A549 (cell line): Measurements from ENCODE around the gene TMEM120B. TPM values are rescaled to one million over a fixed set of nuclear protein-coding genes. Genes with fewer than 3 reads are reported as not detected.
A peak's percentile ranks its signal among the peaks of the same experiment; 100 is the strongest.
"Not testable (repeated sequence)": the region's sequence is repeated elsewhere in the genome, so short reads cannot be mapped to it uniquely, and the experiment has no call there.

Source experiments
- ATAC-seq, 2 experiments: fragments of 200-7000 bp in 1 of 2; fragments of >200 bp in 1 of 2; cut with Nextera tagmentation in 1 of 2; cut with Tn5 transposase in 1 of 2; 3 replicates each; pipeline versions ENCODE4 v1.8.0 to v1.9.1; 2018 to 2020; ENCODE audit warnings: mild to moderate bottlenecking in 1 of 2, moderate library complexity in 1 of 2
- CTCF ChIA-PET: fragments of 300-600 bp; sonication (Branson Sonifier 250); formaldehyde crosslinking; extraction: SDS; loops from one replicate; lab custom pipeline; 2021; ENCODE audit warnings: antibody characterized with exemption, inconsistent platforms; lab: Yijun Ruan, JAX
- POLR2A ChIA-PET: fragments of 350-600 bp; formaldehyde crosslinking; extraction: SDS; loops from one replicate; lab custom pipeline; 2021; ENCODE audit warnings: antibody characterized with exemption, inconsistent platforms; lab: Yijun Ruan, JAX
- DNase-seq, 2 experiments: peaks; one replicate each; pipeline versions ENCODE4 v3.0.0 to v3.0.0-alpha.2; 2011 to 2016; ENCODE audit warnings: low read depth in 1 of 2, low spot score in 1 of 2
- FAIRE-seq: peaks from 2 replicates; lab custom pipeline; 2011; peaks lifted over from hg19 to GRCh38; lab: Jason Lieb, UNC
- H3K27ac ChIP-seq, 2 experiments: fragments of >200 bp; sonication (Bioruptor Twin); formaldehyde crosslinking; 3 replicates each; pipeline ENCODE4 v1.5.1; 2016 to 2017
- H3K4me1 ChIP-seq: fragments of >200 bp; sonication (Bioruptor Twin); formaldehyde crosslinking; 3 replicates; pipeline ENCODE4 v1.6.1; 2016
- H3K4me2 ChIP-seq: fragments of >200 bp; sonication (Bioruptor Twin); formaldehyde crosslinking; 3 replicates; pipeline ENCODE4 v1.6.1; 2016
- H3K4me3 ChIP-seq: fragments of >200 bp; sonication (Bioruptor Twin); formaldehyde crosslinking; 3 replicates; pipeline ENCODE4 v1.5.1; 2016
- H3K9me3 ChIP-seq: fragments of >200 bp; sonication (Bioruptor Twin); formaldehyde crosslinking; 3 replicates; pipeline ENCODE4 v1.6.1; 2016
- CBX8 ChIP-seq: fragments of 200-600 bp; sonication (generic); IDR thresholded peaks from 2 replicates; pipeline ENCODE4 v1.6.1; 2016
- EHF ChIP-seq: fragments of 250-450 bp; sonication (Bioruptor Pico); IDR thresholded peaks from 2 replicates; pipeline ENCODE4 v1.5.0; 2020; ENCODE audit warnings: mild to moderate bottlenecking
- EP300 ChIP-seq, 2 experiments: fragments of >200 bp; sonication (Bioruptor Twin); formaldehyde crosslinking; IDR thresholded peaks; 2 replicates in 1 of 2; 3 replicates in 1 of 2; pipeline ENCODE4 v1.6.1; 2016 to 2017
- FOSB ChIP-seq: fragments of 250-450 bp; sonication (Bioruptor Pico); IDR thresholded peaks from 2 replicates; pipeline ENCODE4 v1.5.0; 2020; ENCODE audit warnings: mild to moderate bottlenecking, moderate library complexity
- FOSL2 ChIP-seq, 2 experiments: fragments of 450-650 bp in 1 of 2; fragments of >200 bp in 1 of 2; sonication (Bioruptor Twin) in 1 of 2; formaldehyde crosslinking; IDR thresholded peaks; 2 replicates each; pipeline versions ENCODE4 v1.5.0 to v1.6.1; 2016 to 2020; ENCODE audit warnings: mild to moderate bottlenecking in 1 of 2, moderate library complexity in 1 of 2
- GATA3 ChIP-seq: IDR thresholded peaks from 2 replicates; pipeline ENCODE4 v1.6.1; 2012; ENCODE audit warnings: borderline replicate concordance
- HEYL ChIP-seq: fragments of 250-450 bp; sonication (Bioruptor Pico); IDR thresholded peaks from 2 replicates; pipeline ENCODE4 v1.8.0; 2021; ENCODE audit warnings: mild to moderate bottlenecking, moderate library complexity
- JUNB ChIP-seq: fragments of >200 bp; sonication (Bioruptor Twin); formaldehyde crosslinking; IDR thresholded peaks from 2 replicates; pipeline ENCODE4 v1.6.1; 2016
- MAFK ChIP-seq: fragments of 450-650 bp; IDR thresholded peaks from 2 replicates; pipeline ENCODE4 v1.6.1; 2014; ENCODE audit not compliant: partially characterized antibody
- MAX ChIP-seq: IDR thresholded peaks from 2 replicates; pipeline ENCODE4 v1.6.1; 2012
- NFE2L2 ChIP-seq: fragments of 150-350 bp; conservative IDR thresholded peaks from 2 replicates; pipeline ENCODE4 v1.6.1; 2014; ENCODE audit warnings: low read length
- PBX3 ChIP-seq: IDR thresholded peaks from 2 replicates; pipeline ENCODE4 v1.6.1; 2012
- PHF8 ChIP-seq: fragments of 200-600 bp; sonication (generic); IDR thresholded peaks from 2 replicates; pipeline ENCODE4 v1.6.1; 2016; ENCODE audit warnings: low read depth, mild to moderate bottlenecking, antibody characterized with exemption, moderate library complexity, borderline replicate concordance
- POLR2A ChIP-seq: IDR thresholded peaks from 2 replicates; pipeline ENCODE4 v1.6.1; 2012; ENCODE audit warnings: mild to moderate bottlenecking, low read length
- POLR2AphosphoS2 ChIP-seq: conservative IDR thresholded peaks from 2 replicates; pipeline ENCODE4 v1.6.1; 2012; ENCODE audit warnings: low read length, improper control_type of control experiment, inconsistent platforms
- RCOR1 ChIP-seq: fragments of 150-350 bp; IDR thresholded peaks from 2 replicates; pipeline ENCODE4 v1.6.1; 2014; ENCODE audit warnings: antibody characterized with exemption, low read length, low read depth
- REST ChIP-seq: fragments of 200-600 bp; sonication (generic); IDR thresholded peaks from 2 replicates; pipeline ENCODE4 v1.6.1; 2016; ENCODE audit warnings: antibody characterized with exemption, mild to moderate bottlenecking, moderate library complexity
- RFX5 ChIP-seq: fragments of 450-650 bp; IDR thresholded peaks from 2 replicates; pipeline ENCODE4 v1.7.1; 2014; ENCODE audit warnings: antibody characterized with exemption, mild to moderate bottlenecking, moderate library complexity
- SREBF2 ChIP-seq: fragments of 450-650 bp; IDR thresholded peaks from 2 replicates; pipeline ENCODE4 v1.6.1; 2014; ENCODE audit warnings: mild to moderate bottlenecking, moderate library complexity
- TP53 ChIP-seq: fragments of 250-450 bp; sonication (Bioruptor Pico); IDR thresholded peaks from 2 replicates; pipeline ENCODE4 v1.5.0; 2021; ENCODE audit warnings: mild to moderate bottlenecking, moderate library complexity
- ZFP36 ChIP-seq: fragments of 450-650 bp; IDR thresholded peaks from 2 replicates; pipeline ENCODE4 v1.6.1; 2014; ENCODE audit warnings: borderline replicate concordance; ENCODE audit not compliant: partially characterized antibody
- ZSCAN20 ChIP-seq: fragments of 250-450 bp; sonication (Bioruptor Pico); IDR thresholded peaks from 2 replicates; pipeline ENCODE4 v1.8.0; 2022; ENCODE audit warnings: mild to moderate bottlenecking, moderate library complexity
- WGBS: methylation state at CpG from one replicate; pipeline ENCODE4 v1.1.6; 2017; ENCODE audit errors: missing lambda C conversion rate; 5-methylcytosine and 5-hydroxymethylcytosine counted together
- polyA plus RNA-seq, 4 experiments: library from polyadenylated mRNA; depleted of rRNA in 3 of 4; stranded (reverse); fragments of >200 nt; fragmentation: RNase III in 1 of 4; extraction: RNeasy Plus Mini Kit Qiagen cat#74134 plus additional on column Dnase treatment in 1 of 4; gene quantifications; 2 replicates in 3 of 4; 3 replicates in 1 of 4; pipeline ENCODE4 v1.2.3, GENCODE V29; 2011 to 2017

The TMEM120B gene
- polyA plus RNA-seq, 2 of the 4 experiments (the other 2 are of a cell fraction) = 10.6 to 13.2 TPM

- FAIRE-seq = no peak
- Histone ChIP-seq H3K4me2 (peak overlapping the region; percentile 32), H3K27ac (peak overlapping the region; percentile 41 to 61; a peak in 5 of 6 replicates), H3K9me3 (no peaks in the 10 kb centered on the region), H3K4me1 (peaks cover 27% of the 10 kb centered on the region)
- ATAC-seq = no peak
- POLR2A ChIA-PET = no interaction called here
- DNase-seq = no peak
- TF ChIP-seq EP300 (IDR thresholded peaks at IDR 0.05) (no peak; a peak in 1 of 5 replicates), JUNB (0 out of 2 replicates have a peak, but pooled peaks have one; percentile 15), FOSL2 (IDR thresholded peaks at IDR 0.05) (no peak), FOSL2 (CRISPR knock-in tag; IDR thresholded peaks at IDR 0.05) (0 out of 2 replicates have a peak, but pooled peaks have one; percentile 29)
- TF ChIP-seq, all 56 proteins: peak for 2
- 67% methylated on average over 6 of the region's 6 CpGs for whole genome bisulfite sequencing
- H3K4me3 ChIP-seq = no peak overlapping the region
- CTCF ChIA-PET = interaction anchor here (2.0 to 2.1 kb wide), 2 partner anchors 31 to 52 kb away, joined by 9 read pairs; partner anchors contain the start of gene RHOF
These were observed 29.2 kb downstream of the TMEM120B start for GRCh38 chr12:121741743-121742142.

- POLR2A ChIA-PET, DNase-seq, H3K27ac ChIP-seq, H3K9me3 ChIP-seq, H3K4me3 ChIP-seq, FAIRE-seq, ATAC-seq, H3K4me2 ChIP-seq: not testable (repeated sequence)
- WGBS = 98% methylated on average over 5 of the region's 5 CpGs
- CTCF ChIA-PET = interaction anchor here (1.2 to 2.0 kb wide), 3 partner anchors 9 to 49 kb away, joined by 5 to 9 read pairs (median 6); partner anchors contain the start of gene RHOF
- H3K4me1 ChIP-seq = peaks cover 50% of the 10 kb centered on the region
These were observed 33.0 kb downstream of the TMEM120B start for GRCh38 chr12:121745545-121745944.

- Histone ChIP-seq H3K4me2 (peak overlapping the region; percentile 79), H3K4me1 (peaks cover 27% of the 10 kb centered on the region), H3K9me3 (no peaks in the 10 kb centered on the region)
- CTCF ChIA-PET = interaction anchor here (1.1 to 2.5 kb wide), 5 partner anchors 12 to 47 kb away, joined by 3 to 16 read pairs (median 4); partner anchors contain the start of gene RHOF
- FAIRE-seq = peak; percentile 49
- ATAC-seq = peak; percentile 72 to 73
- DNase-seq = peak; percentile 64 to 92
- TF ChIP-seq ZFP36 = no peak
- no peak for TF ChIP-seq GATA3
- no peak for TF ChIP-seq CBX8
- peak; percentile 36; the same call in 1 of the 2 replicates for TF ChIP-seq ZSCAN20 (CRISPR knock-in tag)
- TF ChIP-seq POLR2A = no peak
- TF ChIP-seq SREBF2 = no peak
- TF ChIP-seq HEYL (CRISPR knock-in tag) = no peak
- no peak for TF ChIP-seq POLR2AphosphoS2
- TF ChIP-seq, all 56 proteins: peak for 1
- H3K27ac ChIP-seq = peak overlapping the region; percentile 87 to 88
- WGBS = 3% methylated on average over 13 of the region's 13 CpGs
- POLR2A ChIA-PET = interaction anchor here (0.9 to 1.1 kb wide), 2 partner anchors 36 to 49 kb away, joined by 4 read pairs; partner anchors contain the start of gene TMEM120B
- peak overlapping the region; percentile 13; the same call in 2 of the 3 replicates for H3K4me3 ChIP-seq
These were observed 35.6 kb downstream of the TMEM120B start for GRCh38 chr12:121748218-121748570.

- POLR2A ChIA-PET = interaction anchor here (0.5 to 1.1 kb wide), 3 partner anchors 16 to 48 kb away, joined by 4 read pairs; partner anchors contain the start of gene TMEM120B
- Histone ChIP-seq H3K4me1 (peaks cover 23% of the 10 kb centered on the region), H3K27ac (peak overlapping the region; percentile 87 to 88), H3K9me3 (no peaks in the 10 kb centered on the region), H3K4me3 (peak overlapping the region; percentile 13; the same call in 2 of the 3 replicates), H3K4me2 (peak overlapping the region; percentile 79)
- ATAC-seq (peak; percentile 94 to 95), FAIRE-seq (peak; percentile 92), DNase-seq (peak; percentile 85 to 96)
- CTCF ChIA-PET = interaction anchor here (1.1 to 2.5 kb wide), 7 partner anchors 12 to 46 kb away, joined by 3 to 16 read pairs (median 4); partner anchors contain the start of gene RHOF
- WGBS = 2% methylated on average over 15 of the region's 17 CpGs
- TF ChIP-seq CBX8 (no peak), PBX3 (0 out of 2 replicates have a peak, but pooled peaks have one; percentile 34), NFE2L2 (0 out of 2 replicates have a peak, but pooled peaks have one; percentile 30), REST (no peak), RFX5 (0 out of 2 replicates have a peak, but pooled peaks have one; percentile 26), TP53 (CRISPR knock-in tag) (0 out of 2 replicates have a peak, but pooled peaks have one; percentile 35), EP300 (IDR thresholded peaks at IDR 0.05) (peak; percentile 45 to 86; a peak in 3 of 5 replicates), GATA3 (peak; percentile 81), PHF8 (no peak), FOSB (CRISPR knock-in tag) (0 out of 2 replicates have a peak, but pooled peaks have one; percentile 48), FOSL2 (IDR thresholded peaks at IDR 0.05) (peak; percentile 44; the same call in 1 of the 2 replicates), FOSL2 (CRISPR knock-in tag; IDR thresholded peaks at IDR 0.05) (peak; percentile 78), MAFK (peak; percentile 78), MAX (peak; percentile 89), EHF (CRISPR knock-in tag) (peak; percentile 78), ZFP36 (peak; percentile 77), RCOR1 (no peak), ZSCAN20 (CRISPR knock-in tag) (peak; percentile 0; the same call in 1 of the 2 replicates)
These were observed 36.2 kb downstream of the TMEM120B start for GRCh38 chr12:121748571-121749265.
